HCT116 (cell line): ENCODE results near the gene BRINP2. TPM values are rescaled to one million over a fixed set of nuclear protein-coding genes. Genes with fewer than 3 reads are reported as not detected.

Experiments used
- ATAC-seq: fragments of 200-7000 bp; cut with Tn5 transposase; 2 replicates; pipeline ENCODE4 v1.9.1; 2020; ENCODE audit warnings: mild to moderate bottlenecking, moderate library complexity
- BruUV-seq: library from RNA; stranded (reverse); fragments of 400-500 nt; replicated peaks from 2 replicates; lab custom pipeline; 2021; lab: Mats Ljungman, UMichigan
- CTCF ChIA-PET: fragments of 300-600 bp; sonication (Branson Sonifier 250); formaldehyde crosslinking; loops from one replicate; lab custom pipeline; 2021; ENCODE audit warnings: antibody characterized with exemption; lab: Charles Lee
- POLR2A ChIA-PET: fragments of 300-600, 350-600 bp; sonication (Branson Sonifier 250); formaldehyde crosslinking; loops from one replicate; lab custom pipeline; 2021; ENCODE audit warnings: antibody characterized with exemption; lab: Charles Lee
- RAD21 ChIA-PET, 2 experiments: fragments of 300-600 bp; sonication (Branson Sonifier 250); formaldehyde crosslinking; loops; one replicate each; lab custom pipeline; 2023; ENCODE audit warnings: low total read pairs in 2 of 2; ENCODE audit not compliant: uncharacterized antibody in 2 of 2, unreplicated experiment in 2 of 2, low non-redundant PET in 1 of 2; lab: Charles Lee
- DNase-seq: peaks from one replicate; pipeline ENCODE4 v3.0.0-alpha.2; 2010; ENCODE audit warnings: low read depth, low spot score
- H2AFZ ChIP-seq: fragments of 200-600 bp; shearing (Covaris generic), sonication (generic); 2 replicates; pipeline ENCODE4 v1.6.1; 2017; ENCODE audit warnings: low read depth, mixed run types, mixed read lengths, antibody characterized with exemption, low read length; ENCODE audit not compliant: poor library complexity, severe bottlenecking
- H3K27ac ChIP-seq: 2 replicates; pipeline ENCODE4 v1.5.1; 2012; ENCODE audit warnings: low read depth, low read length
- H3K27me3 ChIP-seq: fragments of 200-600 bp; sonication (generic); 2 replicates; pipeline ENCODE4 v1.6.1; 2016; ENCODE audit warnings: mixed run types, low read length, mixed read lengths; ENCODE audit not compliant: insufficient read depth
- H3K36me3 ChIP-seq, 2 experiments: fragments of 200-500 bp in 1 of 2; fragments of 200-600 bp in 1 of 2; sonication (Bioruptor generic) in 1 of 2; sonication (generic) in 1 of 2; 2 replicates each; pipeline versions ENCODE4 v1.5.1 to v1.6.1; 2014 to 2016; ENCODE audit warnings: low read length in 2 of 2, inconsistent platforms in 1 of 2, mixed read lengths in 1 of 2, mixed run types in 1 of 2; ENCODE audit not compliant: insufficient read depth in 2 of 2, control insufficient read depth in 1 of 2
- H3K4me1 ChIP-seq, 2 experiments: fragments of 200-600 bp in 1 of 2; sonication (generic) in 1 of 2; 2 replicates each; pipeline versions ENCODE4 v1.5.1 to v1.6.1; 2012 to 2017; ENCODE audit warnings: low read length in 2 of 2, inconsistent platforms in 1 of 2, mild to moderate bottlenecking in 1 of 2, mixed read lengths in 1 of 2, mixed run types in 1 of 2, moderate library complexity in 1 of 2; ENCODE audit not compliant: insufficient read depth in 2 of 2, control insufficient read depth in 1 of 2
- H3K4me2 ChIP-seq: fragments of 200-600 bp; sonication (generic); 2 replicates; pipeline ENCODE4 v1.6.1; 2017; ENCODE audit warnings: mixed run types, low read length, mixed read lengths
- H3K4me3 ChIP-seq, 2 experiments: fragments of 200-600 bp in 1 of 2; sonication (generic) in 1 of 2; replicated peaks in 1 of 2; 2 replicates each; pipeline ENCODE4 v1.5.1; 2011 to 2016; ENCODE audit warnings: low read length in 2 of 2, control low read depth in 1 of 2, low read depth in 1 of 2, mild to moderate bottlenecking in 1 of 2, mixed read lengths in 1 of 2, mixed run types in 1 of 2
- H3K79me2 ChIP-seq: fragments of 200-600 bp; sonication (generic); 2 replicates; pipeline ENCODE4 v1.6.1; 2017; ENCODE audit warnings: mild to moderate bottlenecking, mixed run types, low read length, moderate library complexity, mixed read lengths; ENCODE audit not compliant: insufficient read depth
- H3K9ac ChIP-seq: fragments of 200-600 bp; sonication (generic); 2 replicates; pipeline ENCODE4 v1.6.1; 2016; ENCODE audit warnings: low read length, mixed read lengths
- H3K9me2 ChIP-seq: fragments of 200-600 bp; sonication (generic), shearing (Covaris generic); 2 replicates; pipeline ENCODE4 v1.6.1; 2017; ENCODE audit warnings: mixed run types, mild to moderate bottlenecking, moderate library complexity; ENCODE audit not compliant: insufficient read depth
- H3K9me3 ChIP-seq, 2 experiments: fragments of 200-500 bp in 1 of 2; fragments of 200-600 bp in 1 of 2; sonication (Bioruptor generic) in 1 of 2; sonication (generic) in 1 of 2; 2 replicates each; pipeline ENCODE4 v1.6.1; 2014 to 2017; ENCODE audit warnings: low read length in 2 of 2, mixed read lengths in 2 of 2, inconsistent platforms in 1 of 2, low read depth in 1 of 2, mild to moderate bottlenecking in 1 of 2, mixed run types in 1 of 2, moderate library complexity in 1 of 2; ENCODE audit not compliant: control insufficient read depth in 1 of 2, insufficient read depth in 1 of 2
- H4K20me1 ChIP-seq: fragments of 200-600 bp; sonication (generic), shearing (Covaris generic); 2 replicates; pipeline ENCODE4 v1.6.1; 2017; ENCODE audit warnings: mixed run types, mild to moderate bottlenecking, moderate library complexity; ENCODE audit not compliant: insufficient read depth
- CEBPB ChIP-seq: IDR thresholded peaks from 2 replicates; pipeline ENCODE4 v1.6.1; 2012; ENCODE audit warnings: low read depth
- EGR1 ChIP-seq: IDR thresholded peaks from 2 replicates; pipeline ENCODE4 v1.6.1; 2012; ENCODE audit warnings: low read depth
- ELF1 ChIP-seq: IDR thresholded peaks from 2 replicates; pipeline ENCODE4 v1.6.1; 2012; ENCODE audit warnings: low read depth, borderline replicate concordance
- EZH2 ChIP-seq: fragments of 200-600 bp; sonication (generic); IDR thresholded peaks from 2 replicates; pipeline ENCODE4 v1.6.1; 2017; ENCODE audit warnings: antibody characterized with exemption, mixed run types
- EZH2phosphoT487 ChIP-seq: fragments of 200-600 bp; IDR thresholded peaks from 2 replicates; pipeline ENCODE4 v1.6.1; 2018; ENCODE audit warnings: antibody characterized with exemption, borderline replicate concordance
- FOSL1 ChIP-seq: IDR thresholded peaks from 2 replicates; pipeline ENCODE4 v1.6.1; 2012; ENCODE audit warnings: low read depth
- JUND ChIP-seq: IDR thresholded peaks from 2 replicates; pipeline ENCODE4 v1.6.1; 2012
- POLR2AphosphoS5 ChIP-seq: IDR thresholded peaks from 2 replicates; pipeline ENCODE4 v1.6.1; 2011; ENCODE audit warnings: mild to moderate bottlenecking, low read depth, low read length, moderate library complexity
- SP1 ChIP-seq: IDR thresholded peaks from 2 replicates; pipeline ENCODE4 v1.6.1; 2012; ENCODE audit warnings: low read depth
- SRF ChIP-seq: IDR thresholded peaks from 2 replicates; pipeline ENCODE4 v1.6.1; 2012; ENCODE audit warnings: low read depth
- TCF7L2 ChIP-seq: IDR thresholded peaks from 2 replicates; pipeline ENCODE4 v1.7.0; 2011; ENCODE audit warnings: borderline replicate concordance, inconsistent platforms; ENCODE audit not compliant: insufficient read depth, insufficient read length; ENCODE audit errors: extremely low read depth
- YY1 ChIP-seq: IDR thresholded peaks from 2 replicates; pipeline ENCODE4 v1.6.1; 2011; ENCODE audit warnings: low read length, low read depth, moderate library complexity, mild to moderate bottlenecking; ENCODE audit not compliant: insufficient replicate concordance; ENCODE audit errors: extremely low read depth
- ZNF274 ChIP-seq: fragments of 200-500 bp; sonication (Bioruptor generic); IDR thresholded peaks from 2 replicates; pipeline ENCODE4 v1.6.1; 2014; ENCODE audit warnings: mild to moderate bottlenecking, low read depth, low read length, inconsistent platforms
- intact Hi-C: fragments of 100-400 bp; cut with micrococcal nuclease; formaldehyde crosslinking; loops from 2 replicates; pipeline ENCODE4 v1.10.0; 2022
- total RNA-seq: library from RNA; stranded (reverse); gene quantifications from one replicate; pipeline ENCODE4 v1.2.1, GENCODE V29; 2021; ENCODE audit not compliant: unreplicated experiment
- TF ChIP-seq, protein P1 (sequence below): IDR thresholded peaks from 2 replicates; pipeline ENCODE4 v1.6.1; 2012
- TF ChIP-seq, protein P2 (sequence below): IDR thresholded peaks from 2 replicates; pipeline ENCODE4 v1.6.1; 2012
- TF ChIP-seq, protein P3 (sequence below): IDR thresholded peaks from 2 replicates; pipeline ENCODE4 v1.6.1; 2012; ENCODE audit warnings: low read depth

Gene BRINP2
- total RNA-seq, 1 experiment from 2014 or later: not detected

DNA sequence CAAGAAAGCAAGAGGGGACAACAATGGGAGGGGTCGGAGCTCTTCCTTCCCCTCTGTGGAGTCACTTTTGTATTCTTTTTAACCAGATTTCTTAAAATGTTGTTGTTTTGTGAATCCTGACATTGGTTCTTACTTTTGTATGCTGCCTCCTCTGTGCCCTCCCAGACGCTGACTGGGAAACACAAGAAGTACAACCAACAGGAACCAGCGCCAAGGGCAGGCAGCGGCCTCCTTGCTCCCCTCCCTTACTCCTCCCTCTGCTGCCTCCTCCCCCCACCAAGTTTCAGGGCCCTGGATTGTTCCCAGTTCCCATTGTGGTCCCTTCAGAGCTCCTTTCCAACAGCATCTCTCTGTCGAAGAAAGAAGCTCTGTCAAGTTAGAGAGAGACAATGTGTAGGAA lies 111.1 kb downstream of the BRINP2 start:
- no peaks in the 10 kb centered on the region for H3K9me2 ChIP-seq
- CTCF ChIA-PET: no interaction called here
- POLR2A ChIA-PET: no interaction called here

More for the DNA sequence above, 111.1 kb downstream of the BRINP2 start:
- H3K27me3 ChIP-seq: 0 out of 2 replicates have a peak, but pooled peaks cover under 1% of the 10 kb centered on the region
- H3K9me3 ChIP-seq: no peaks in the 10 kb centered on the region
- TF ChIP-seq, protein P1, sequence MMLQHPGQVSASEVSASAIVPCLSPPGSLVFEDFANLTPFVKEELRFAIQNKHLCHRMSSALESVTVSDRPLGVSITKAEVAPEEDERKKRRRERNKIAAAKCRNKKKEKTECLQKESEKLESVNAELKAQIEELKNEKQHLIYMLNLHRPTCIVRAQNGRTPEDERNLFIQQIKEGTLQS: no peak
- TF ChIP-seq TCF7L2 (no peak), EZH2 (no peak), JUND (no peak), YY1 (no peak), SP1 (no peak), EGR1 (no peak), ZNF274 (no peak), FOSL1 (no peak), ELF1 (no peak), SRF (no peak), CEBPB (no peak), POLR2AphosphoS5 (no peak), EZH2phosphoT487 (no peak)
- TF ChIP-seq, protein P2, sequence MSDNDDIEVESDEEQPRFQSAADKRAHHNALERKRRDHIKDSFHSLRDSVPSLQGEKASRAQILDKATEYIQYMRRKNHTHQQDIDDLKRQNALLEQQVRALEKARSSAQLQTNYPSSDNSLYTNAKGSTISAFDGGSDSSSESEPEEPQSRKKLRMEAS: no peak
- TF ChIP-seq, protein P3, sequence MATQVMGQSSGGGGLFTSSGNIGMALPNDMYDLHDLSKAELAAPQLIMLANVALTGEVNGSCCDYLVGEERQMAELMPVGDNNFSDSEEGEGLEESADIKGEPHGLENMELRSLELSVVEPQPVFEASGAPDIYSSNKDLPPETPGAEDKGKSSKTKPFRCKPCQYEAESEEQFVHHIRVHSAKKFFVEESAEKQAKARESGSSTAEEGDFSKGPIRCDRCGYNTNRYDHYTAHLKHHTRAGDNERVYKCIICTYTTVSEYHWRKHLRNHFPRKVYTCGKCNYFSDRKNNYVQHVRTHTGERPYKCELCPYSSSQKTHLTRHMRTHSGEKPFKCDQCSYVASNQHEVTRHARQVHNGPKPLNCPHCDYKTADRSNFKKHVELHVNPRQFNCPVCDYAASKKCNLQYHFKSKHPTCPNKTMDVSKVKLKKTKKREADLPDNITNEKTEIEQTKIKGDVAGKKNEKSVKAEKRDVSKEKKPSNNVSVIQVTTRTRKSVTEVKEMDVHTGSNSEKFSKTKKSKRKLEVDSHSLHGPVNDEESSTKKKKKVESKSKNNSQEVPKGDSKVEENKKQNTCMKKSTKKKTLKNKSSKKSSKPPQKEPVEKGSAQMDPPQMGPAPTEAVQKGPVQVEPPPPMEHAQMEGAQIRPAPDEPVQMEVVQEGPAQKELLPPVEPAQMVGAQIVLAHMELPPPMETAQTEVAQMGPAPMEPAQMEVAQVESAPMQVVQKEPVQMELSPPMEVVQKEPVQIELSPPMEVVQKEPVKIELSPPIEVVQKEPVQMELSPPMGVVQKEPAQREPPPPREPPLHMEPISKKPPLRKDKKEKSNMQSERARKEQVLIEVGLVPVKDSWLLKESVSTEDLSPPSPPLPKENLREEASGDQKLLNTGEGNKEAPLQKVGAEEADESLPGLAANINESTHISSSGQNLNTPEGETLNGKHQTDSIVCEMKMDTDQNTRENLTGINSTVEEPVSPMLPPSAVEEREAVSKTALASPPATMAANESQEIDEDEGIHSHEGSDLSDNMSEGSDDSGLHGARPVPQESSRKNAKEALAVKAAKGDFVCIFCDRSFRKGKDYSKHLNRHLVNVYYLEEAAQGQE: no peak
- no peak overlapping the region for H3K4me3 ChIP-seq
- H3K27ac ChIP-seq: no peak overlapping the region
- no peaks in the 10 kb centered on the region for H3K36me3 ChIP-seq
- H4K20me1 ChIP-seq: no peaks in the 10 kb centered on the region
- ATAC-seq: no peak
- no peak for DNase-seq
- H3K4me2 ChIP-seq: no peak overlapping the region
- BruUV-seq: no TSS peak
- RAD21 ChIA-PET: no interaction called here
- no peak overlapping the region for H2AFZ ChIP-seq
- intact Hi-C loops: no loop called here
- H3K79me2 ChIP-seq: no peaks in the 10 kb centered on the region
- H3K9ac ChIP-seq: no peak overlapping the region
- H3K4me1 ChIP-seq: no peaks in the 10 kb centered on the region
